CD4-positive, alpha-beta T cell treated with Interleukin-1 beta for 1 hour (primary cell): ENCODE data around the gene SUPT16H.
A peak's percentile ranks its signal among the peaks of the same experiment; 100 is the strongest.
"Not testable (repeated sequence)": the region's sequence is repeated elsewhere in the genome, so short reads cannot be mapped to it uniquely, and the experiment has no call there.

Experiments
- DNase-seq, 2 donors: peaks; one replicate each; pipeline ENCODE4 v3.0.0-alpha.2; 2020 to 2022

The SUPT16H gene

GRCh38 chr14:21356511-21356910 lies 27.3 kb downstream of the SUPT16H start:
- DNase-seq, result no peak

DNA sequence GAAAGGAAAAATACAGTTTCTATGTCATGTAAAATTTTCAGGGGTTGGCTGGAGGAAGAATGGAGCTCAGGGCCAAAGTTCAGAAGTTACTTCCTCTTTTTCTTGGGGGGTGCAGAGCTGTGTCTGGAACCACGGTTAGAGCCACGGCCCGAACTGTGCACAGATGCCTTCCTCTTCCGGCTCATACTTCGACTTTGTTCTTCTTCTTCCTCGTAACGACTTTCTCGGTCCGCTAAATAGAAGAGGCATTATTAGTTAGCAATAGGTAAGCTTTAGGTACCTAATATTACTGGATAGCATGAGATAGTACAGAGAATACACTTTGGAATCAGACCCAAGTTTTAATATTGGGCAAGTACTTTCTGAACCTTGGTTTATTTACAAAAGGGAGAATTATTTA lies 31.2 kb downstream of the SUPT16H start:
- peak in 1 of 2 donors; percentile 53 for DNase-seq

- DNase-seq, result no peak
Observed at GRCh38 chr14:21350539-21350938, 33.3 kb downstream of the SUPT16H start.

DNA sequence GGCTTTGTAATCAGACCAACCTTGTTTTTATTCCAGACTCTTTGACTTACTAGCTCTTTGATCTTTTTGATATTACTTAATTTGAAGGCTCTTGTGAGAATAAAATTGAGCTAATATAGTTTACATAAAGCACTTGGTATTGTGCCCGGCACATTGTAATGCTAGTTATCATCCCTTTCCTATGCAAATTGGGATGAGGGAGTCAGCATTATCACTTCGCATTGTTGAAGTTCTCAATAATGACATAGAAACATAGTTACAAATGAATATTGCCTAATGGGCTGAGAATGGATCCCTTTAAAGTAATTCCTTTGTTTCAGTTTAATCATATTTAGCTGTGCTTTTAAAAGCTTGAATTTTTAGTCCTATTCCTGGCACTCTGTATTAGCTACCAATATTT lies 36.6 kb downstream of the SUPT16H start:
- DNase-seq, result no peak

- no peak for DNase-seq
Observed at GRCh38 chr14:21346532-21347135, 37.2 kb downstream of the SUPT16H start.

DNA sequence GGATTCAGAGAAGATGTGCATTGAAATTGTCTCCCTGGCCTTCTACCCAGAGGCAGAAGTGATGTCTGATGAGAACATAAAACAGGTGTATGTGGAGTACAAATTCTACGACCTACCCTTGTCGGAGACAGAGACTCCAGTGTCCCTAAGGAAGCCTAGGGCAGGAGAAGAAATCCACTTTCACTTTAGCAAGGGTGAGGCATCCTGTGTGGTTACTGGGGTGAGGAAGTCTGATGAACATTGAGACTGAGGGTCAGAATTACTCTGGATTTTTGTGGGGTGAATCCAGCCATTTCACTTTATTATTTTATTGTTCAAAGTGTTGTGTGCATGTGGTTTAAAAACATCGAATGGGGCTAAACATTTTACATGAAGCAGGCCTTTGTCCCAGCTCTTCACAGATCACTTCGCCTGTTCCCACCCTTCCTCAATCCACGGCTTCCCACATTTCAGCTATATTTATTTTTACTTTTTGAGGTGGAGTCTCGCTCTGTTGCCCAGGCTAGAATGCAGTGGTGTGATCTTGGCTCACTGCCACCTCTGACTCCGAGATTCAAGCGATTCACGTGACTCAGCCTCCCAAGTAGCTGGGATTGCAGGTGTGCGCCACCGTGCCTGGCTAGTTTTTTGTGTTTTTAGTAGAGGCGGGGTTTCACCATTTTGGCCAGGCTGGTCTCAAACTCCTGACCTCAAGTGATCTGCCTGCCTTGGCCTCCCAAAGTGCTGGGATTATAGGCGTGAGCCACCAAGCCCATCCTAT lies 40.6 kb downstream of the SUPT16H start:
- no peak for DNase-seq

DNA sequence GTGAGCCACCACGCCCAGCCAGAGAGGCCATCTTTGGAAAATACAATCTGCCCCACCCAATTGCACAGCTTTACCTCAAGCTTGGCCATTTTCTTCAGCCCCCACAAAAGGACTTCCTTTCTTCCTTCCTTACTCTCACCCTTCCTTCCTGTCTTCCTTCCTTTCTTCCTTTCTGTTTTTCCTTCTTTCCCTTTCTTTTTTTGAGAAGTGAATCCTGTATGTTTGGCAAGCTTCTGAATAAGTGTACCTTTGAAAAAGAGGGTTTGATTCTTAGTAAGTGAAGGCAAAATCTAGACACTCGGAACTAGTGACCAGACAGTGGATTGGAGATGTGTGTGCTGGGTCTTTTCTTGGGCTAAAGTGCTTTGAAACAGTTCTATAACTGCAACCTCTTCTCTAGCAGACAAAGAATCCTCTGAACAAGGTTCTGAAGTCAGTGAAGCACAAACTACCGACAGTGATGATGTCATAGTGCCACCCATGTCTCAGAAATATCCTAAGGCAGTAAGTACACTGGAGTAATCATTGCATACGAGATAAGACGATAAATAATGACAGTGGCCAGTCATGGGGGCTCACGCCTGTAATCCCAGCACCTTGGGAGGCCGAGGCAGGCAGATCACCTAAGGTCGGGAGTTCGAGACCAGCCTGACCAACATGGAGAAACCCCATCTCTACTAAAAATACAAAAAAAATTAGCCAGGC lies 49.5 kb downstream of the SUPT16H start:
- no peak for DNase-seq

DNA sequence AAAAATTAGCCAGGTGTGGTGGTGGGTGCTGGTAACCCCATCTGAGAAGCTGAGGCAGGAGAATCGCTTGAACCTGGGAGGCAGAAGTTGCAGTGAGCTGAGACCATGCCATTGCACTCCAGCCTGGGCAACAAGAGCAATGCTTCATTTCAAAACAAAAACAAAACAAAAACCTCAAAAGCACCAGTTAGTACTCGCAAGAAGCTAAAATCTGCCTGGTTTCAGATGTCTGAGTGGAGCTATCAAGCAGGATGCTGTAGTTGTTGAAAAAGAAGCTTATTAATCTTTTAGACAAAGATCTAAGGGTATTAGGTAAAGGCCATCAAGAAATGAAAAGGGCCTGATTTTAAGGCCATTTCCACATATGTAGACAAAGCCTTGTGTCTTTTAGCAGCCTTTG lies 50.9 kb downstream of the SUPT16H start:
- DNase-seq, result no peak

DNA sequence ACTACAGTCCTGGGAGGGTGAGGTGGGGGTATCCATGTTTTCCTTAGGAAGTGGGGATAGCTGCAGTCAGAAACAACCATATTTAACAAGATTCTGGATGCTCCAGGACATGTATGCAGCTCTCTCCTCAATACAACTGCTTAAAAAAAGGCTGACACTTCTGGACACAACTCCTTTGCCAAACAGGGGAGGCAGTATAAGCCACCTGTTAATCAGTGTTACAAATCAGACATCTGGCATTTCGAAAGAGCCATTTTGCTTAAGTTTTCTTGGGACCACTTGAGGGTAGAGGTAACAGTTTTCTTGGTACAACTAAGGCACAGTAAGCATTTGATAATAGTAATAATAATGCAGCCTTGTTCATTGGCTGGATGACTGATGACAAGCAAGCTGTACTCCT lies 56.8 kb downstream of the SUPT16H start:
- no peak for DNase-seq

GRCh38 chr14:21322716-21323115 lies 61.1 kb downstream of the SUPT16H start:
- DNase-seq, result no peak

- DNase-seq, result no peak
Observed at GRCh38 chr14:21320913-21321312, 62.9 kb downstream of the SUPT16H start.

DNA sequence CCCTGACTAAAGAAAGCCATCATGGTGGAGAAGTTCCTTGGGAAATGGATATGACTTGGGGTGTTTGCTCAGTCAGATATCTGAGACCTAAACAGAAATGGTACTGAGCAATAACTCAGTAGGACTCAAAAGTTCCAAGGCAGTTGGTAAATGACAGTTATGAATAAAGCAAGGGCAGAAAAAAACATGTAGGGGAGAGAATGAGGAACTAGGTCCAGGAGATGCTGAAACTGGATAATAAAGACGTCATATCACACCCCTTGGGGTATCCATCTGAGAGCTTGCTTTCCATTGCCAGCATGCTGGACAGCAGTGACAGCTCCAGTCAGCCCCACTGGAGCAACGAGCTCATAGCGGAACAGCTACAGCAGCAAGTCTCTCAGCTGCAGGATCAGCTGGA lies 66.4 kb downstream of the SUPT16H start:
- DNase-seq, result no peak

DNA sequence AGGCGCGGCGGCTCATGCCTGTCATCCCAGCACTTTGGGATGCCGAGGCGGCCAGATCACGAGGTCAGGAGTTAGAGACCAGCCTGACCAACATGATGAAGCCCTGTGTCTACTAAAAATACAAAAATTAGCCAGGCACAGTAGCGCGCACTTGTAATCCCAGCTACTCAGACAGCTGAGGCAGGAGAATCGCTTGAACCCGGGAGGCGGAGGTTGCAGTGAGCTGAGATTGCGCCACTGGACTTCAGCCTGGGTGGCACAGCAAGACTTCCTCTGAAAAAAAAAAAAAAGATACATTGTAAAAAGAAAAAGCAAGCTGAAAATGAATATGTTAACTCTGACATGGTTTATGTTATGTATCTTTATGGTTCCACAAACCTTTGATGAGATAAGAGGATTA lies 70.3 kb downstream of the SUPT16H start:
- DNase-seq, result no peak

GRCh38 chr14:21311614-21312013 lies 72.2 kb downstream of the SUPT16H start:
- no peak for DNase-seq

GRCh38 chr14:21309956-21310355 lies 73.9 kb downstream of the SUPT16H start:
- no peak for DNase-seq

DNA sequence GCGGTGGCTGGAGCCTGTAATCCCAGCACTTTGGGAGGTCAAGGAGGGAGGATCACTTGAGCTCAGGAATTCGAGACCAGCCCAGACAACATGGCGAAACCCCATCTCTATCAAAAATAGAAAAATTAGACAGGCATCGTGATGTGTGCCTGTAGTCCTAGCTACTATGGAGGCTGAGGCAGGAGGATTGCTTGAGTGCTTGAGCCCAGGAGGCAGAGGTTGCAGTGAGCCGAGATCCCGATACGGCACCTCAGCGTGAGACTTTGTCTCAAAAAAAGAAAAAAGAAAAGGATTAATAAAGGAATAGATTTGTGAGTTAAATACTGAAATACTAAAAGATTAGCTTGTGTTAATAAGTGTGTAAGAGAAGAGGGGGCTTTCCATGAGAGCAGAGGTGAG lies 74.6 kb downstream of the SUPT16H start:
- DNase-seq, result no peak

DNA sequence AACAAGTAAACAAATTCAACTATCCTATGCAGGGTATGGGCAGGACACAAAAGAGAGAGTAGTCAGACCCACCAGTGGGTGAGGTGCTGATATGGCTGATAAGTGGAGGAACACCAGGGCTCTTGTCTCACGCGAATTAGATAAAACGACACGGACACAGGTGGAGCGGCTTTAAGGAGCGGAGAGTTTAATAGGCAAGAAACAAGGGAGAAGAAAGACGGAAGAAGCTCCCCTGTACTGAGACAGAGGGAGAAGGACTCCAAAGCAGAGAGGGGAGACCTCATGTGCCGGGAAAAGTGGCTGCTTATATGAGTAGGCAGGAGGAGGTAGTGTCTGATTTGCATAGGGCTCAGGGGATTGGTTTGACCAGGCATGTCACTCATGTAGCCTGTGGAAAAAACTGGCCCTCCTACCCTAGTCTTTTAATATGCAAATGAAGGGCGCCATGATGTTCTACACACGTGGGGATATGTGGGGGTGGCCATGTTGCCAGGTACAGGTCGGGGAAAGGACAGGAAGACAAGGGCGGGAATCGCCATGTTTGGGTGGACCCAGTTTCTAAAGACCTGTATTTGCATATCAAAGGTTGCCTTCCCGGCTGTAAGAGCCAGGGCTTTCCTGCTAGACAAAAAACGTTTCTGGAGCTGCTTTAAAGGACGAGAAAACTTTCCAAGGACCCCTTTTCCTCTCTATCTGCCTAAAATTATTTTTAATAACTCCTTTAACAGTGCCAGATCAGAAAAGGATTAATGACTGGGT lies 75.2 kb downstream of the SUPT16H start:
- peak; percentile 88 for DNase-seq

GRCh38 chr14:21308132-21308478 lies 75.7 kb downstream of the SUPT16H start:
- no peak for DNase-seq

DNA sequence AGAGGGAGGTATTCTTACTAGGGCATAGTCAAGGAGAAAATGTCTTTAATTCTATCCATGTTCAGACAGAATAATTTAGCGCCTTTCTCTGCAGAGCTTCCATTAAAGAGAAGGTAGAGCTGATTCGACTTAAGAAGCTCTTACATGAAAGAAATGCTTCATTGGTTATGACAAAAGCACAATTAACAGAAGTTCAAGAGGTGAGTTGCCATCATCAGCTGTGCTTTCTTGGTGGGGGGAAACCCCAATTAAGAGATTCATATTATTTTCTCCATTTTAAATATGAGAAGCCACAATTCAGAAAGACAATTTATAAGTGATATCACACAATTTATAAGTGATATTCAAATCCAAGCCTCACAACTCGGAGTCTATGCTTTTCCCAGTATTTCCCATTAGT lies 76.2 kb downstream of the SUPT16H start:
- no peak for DNase-seq

DNA sequence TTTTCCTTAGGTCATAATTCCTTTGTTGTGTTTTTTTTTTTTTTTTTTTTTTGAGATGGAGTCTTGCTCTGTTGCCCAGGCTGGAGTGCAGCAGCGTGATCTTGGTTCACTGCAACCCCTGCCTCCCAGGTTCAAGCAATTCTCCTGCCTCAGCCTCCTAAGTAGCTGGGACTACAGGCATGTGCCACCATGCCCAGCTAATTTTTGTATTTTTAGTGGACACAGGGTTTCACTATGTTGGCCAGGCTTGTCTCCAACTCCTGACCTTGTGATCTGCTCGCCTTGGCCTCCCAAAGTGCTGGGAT lies 81.0 kb downstream of the SUPT16H start:
- not testable (repeated sequence) for DNase-seq

DNA sequence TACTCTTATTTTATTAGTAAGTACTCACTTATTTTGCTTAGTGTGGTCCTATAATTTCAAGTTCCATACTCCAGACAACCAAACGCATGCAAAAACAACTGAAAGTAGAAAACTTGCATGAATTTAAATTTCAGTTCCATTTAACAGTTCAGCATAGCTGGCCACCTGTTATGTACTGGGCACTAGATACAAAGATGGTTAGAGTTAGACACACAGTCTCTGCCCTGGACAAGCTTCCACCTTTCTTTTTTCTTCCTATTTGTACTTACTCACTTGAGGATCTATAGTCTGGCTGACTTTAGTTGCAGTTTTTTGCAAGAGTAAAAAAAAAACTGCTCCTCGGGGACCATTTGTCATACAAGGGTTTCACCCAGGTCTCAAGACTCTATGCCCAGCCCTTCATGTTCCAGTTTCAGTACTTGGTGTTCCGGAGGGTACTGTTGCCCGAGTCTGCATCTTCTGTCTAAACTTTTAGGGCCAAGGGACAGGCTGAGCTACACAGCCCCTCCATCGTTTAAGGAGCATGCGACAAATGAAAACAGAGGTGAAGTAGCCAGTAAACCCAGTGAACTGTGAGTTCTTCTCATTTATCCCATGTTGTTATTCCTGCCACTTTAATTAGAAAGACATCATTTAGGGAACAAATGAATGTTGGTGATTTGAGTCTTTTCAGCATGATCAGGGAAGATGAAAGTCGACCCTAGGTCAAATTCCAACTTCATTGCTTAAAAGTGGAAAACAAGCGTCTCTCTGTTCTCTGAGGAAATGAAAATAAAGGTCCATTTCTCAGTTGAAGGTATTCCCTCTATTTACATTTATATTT lies 81.6 kb downstream of the SUPT16H start:
- DNase-seq, result no peak
